GM12878 (cell line): ENCODE measurements around the gene SNRPA1. TPM values are rescaled to one million over a fixed set of nuclear protein-coding genes. Genes with fewer than 3 reads are reported as not detected.

Source experiments
- ATAC-seq: fragments of 200-7000 bp; cut with Tn5 transposase; 3 replicates; pipeline ENCODE4 v1.9.1; 2020; ENCODE audit warnings: mild to moderate bottlenecking, moderate library complexity
- BruUV-seq: library from RNA; stranded (reverse); fragments of 400-500 nt; replicated peaks from 2 replicates; lab custom pipeline; 2021; lab: Mats Ljungman, UMichigan
- CTCF ChIA-PET: fragments of 300-600 bp; sonication (Branson Sonifier 250); formaldehyde crosslinking; extraction: SDS; loops from one replicate; lab custom pipeline; 2021; ENCODE audit warnings: inconsistent platforms; lab: Yijun Ruan, JAX
- POLR2A ChIA-PET: fragments of 350-600 bp; formaldehyde crosslinking; extraction: SDS; loops from one replicate; lab custom pipeline; 2021; ENCODE audit warnings: inconsistent platforms; lab: Charles Lee
- RAD21 ChIA-PET: fragments of 300-600 bp; sonication (Branson Sonifier 250); formaldehyde crosslinking; loops from one replicate; lab custom pipeline; 2023; ENCODE audit warnings: antibody characterized with exemption; ENCODE audit not compliant: unreplicated experiment; lab: Charles Lee
- SMC1A ChIA-PET: fragments of 300-600 bp; sonication (Branson Sonifier 250); formaldehyde crosslinking; loops from one replicate; lab custom pipeline; 2023; ENCODE audit not compliant: unreplicated experiment, uncharacterized antibody; lab: Charles Lee
- DNase-seq: peaks from one replicate; pipeline ENCODE4 v3.0.0-alpha.2; 2011; ENCODE audit warnings: low read depth, low spot score
- FAIRE-seq: peaks from 3 replicates; lab custom pipeline; 2011; peaks lifted over from hg19 to GRCh38; lab: Jason Lieb, UNC
- H2AFZ ChIP-seq: 2 replicates; pipeline ENCODE4 v1.6.0; 2011; ENCODE audit warnings: low read depth, low read length, control low read depth; ENCODE audit not compliant: control insufficient read depth
- H3K27ac ChIP-seq: 2 replicates; pipeline ENCODE4 v1.5.1; 2011; ENCODE audit warnings: control low read depth; ENCODE audit not compliant: control insufficient read depth, insufficient read depth
- H3K27me3 ChIP-seq, 2 experiments: replicated peaks in 1 of 2; 2 replicates each; pipeline versions ENCODE4 v1.6.0 to v1.6.1; 2011; ENCODE audit warnings: low read length in 1 of 2; ENCODE audit not compliant: control insufficient read depth in 2 of 2, insufficient read depth in 2 of 2
- H3K36me3 ChIP-seq, 2 experiments: 2 replicates each; pipeline ENCODE4 v1.5.1; 2011; ENCODE audit warnings: low read length in 1 of 2; ENCODE audit not compliant: control insufficient read depth in 2 of 2, insufficient read depth in 2 of 2
- H3K4me1 ChIP-seq: 2 replicates; pipeline ENCODE4 v1.6.1; 2011; ENCODE audit warnings: mild to moderate bottlenecking, low read length, moderate library complexity, mixed read lengths; ENCODE audit not compliant: control insufficient read depth, insufficient read depth
- H3K4me2 ChIP-seq: 2 replicates; pipeline ENCODE4 v1.6.0; 2011; ENCODE audit warnings: control low read depth; ENCODE audit not compliant: control insufficient read depth, insufficient read depth
- H3K4me3 ChIP-seq: fragments of 200-600 bp; sonication (generic); 2 replicates; pipeline ENCODE4 v1.5.1; 2016
- H3K79me2 ChIP-seq: 2 replicates; pipeline ENCODE4 v1.6.0; 2011; ENCODE audit warnings: low read length; ENCODE audit not compliant: control insufficient read depth, insufficient read depth
- H3K9ac ChIP-seq: 2 replicates; pipeline ENCODE4 v1.8.0; 2011; ENCODE audit warnings: low read length, control low read depth, mixed read lengths; ENCODE audit not compliant: control insufficient read depth, insufficient read depth
- H3K9me3 ChIP-seq: replicated peaks from 3 replicates; pipeline ENCODE4 v1.5.1; 2011; ENCODE audit warnings: mild to moderate bottlenecking, low read length; ENCODE audit not compliant: control insufficient read depth, insufficient read depth
- H4K20me1 ChIP-seq: 2 replicates; pipeline ENCODE4 v1.6.0; 2011; ENCODE audit not compliant: control insufficient read depth, insufficient read depth
- GATAD2B ChIP-seq: fragments of 450-650 bp; conservative IDR thresholded peaks from 2 replicates; pipeline ENCODE4 v1.6.1; 2017; ENCODE audit warnings: low read depth, mild to moderate bottlenecking, moderate library complexity
- HDGF ChIP-seq: fragments of 450-650 bp; IDR thresholded peaks from 2 replicates; pipeline ENCODE4 v1.6.1; 2016; ENCODE audit warnings: antibody characterized with exemption
- IRF4 ChIP-seq: IDR thresholded peaks from 2 replicates; pipeline ENCODE4 v1.6.1; 2011; ENCODE audit warnings: low read depth, low read length
- NFIC ChIP-seq: IDR thresholded peaks from 2 replicates; pipeline ENCODE4 v1.6.1; 2012; ENCODE audit warnings: low read depth, mild to moderate bottlenecking, inconsistent platforms, low read length, moderate library complexity
- NR2C2 ChIP-seq: IDR thresholded peaks from 2 replicates; pipeline ENCODE4 v1.6.1; 2011; ENCODE audit warnings: borderline replicate concordance, low read depth; ENCODE audit not compliant: control insufficient read depth, insufficient read length
- SUPT20H ChIP-seq: IDR thresholded peaks from 2 replicates; pipeline ENCODE4 v1.6.1; 2011; ENCODE audit warnings: low read depth, mild to moderate bottlenecking, low read length, moderate library complexity, borderline replicate concordance; ENCODE audit not compliant: control insufficient read depth
- TCF3 ChIP-seq: IDR thresholded peaks from 2 replicates; pipeline ENCODE4 v1.6.1; 2012; ENCODE audit warnings: low read depth, mild to moderate bottlenecking, low read length, borderline replicate concordance; ENCODE audit not compliant: insufficient read depth
- YY1 ChIP-seq: IDR thresholded peaks from 2 replicates; pipeline ENCODE4 v1.6.1; 2011; ENCODE audit warnings: low read depth, mild to moderate bottlenecking, low read length
- ZBED1 ChIP-seq: IDR thresholded peaks from 2 replicates; pipeline ENCODE4 v1.6.1; 2016; ENCODE audit warnings: borderline replicate concordance
- ZNF622 ChIP-seq: fragments of 450-650 bp; IDR thresholded peaks from 2 replicates; pipeline ENCODE4 v1.6.1; 2017; ENCODE audit warnings: mild to moderate bottlenecking, inconsistent platforms
- in situ Hi-C: fragments of 300-500 bp; cut with MboI; formaldehyde crosslinking; loops from 9 replicates; pipeline ENCODE4 v1.14.3; 2018; ENCODE audit warnings: mixed read lengths
- intact Hi-C: fragments of 100-400 bp; cut with micrococcal nuclease; formaldehyde crosslinking; loops from one replicate; pipeline ENCODE4 v1.14.2; 2022; ENCODE audit not compliant: unreplicated experiment
- polyA plus RNA-seq, 11 experiments: library from polyadenylated mRNA; depleted of rRNA in 4 of 11; unstranded in 6 of 11; stranded (reverse) in 5 of 11; fragments of >200 nt; fragmentation: Nextera tagmentation in 4 of 11; fragmentation: Illumina TruSeq in 1 of 11; extraction: Ambion mirVana in 4 of 11; extraction: Trizol in 1 of 11; gene quantifications; 1 replicate in 1 of 11; 2 replicates in 10 of 11; pipeline versions ENCODE4 v1.2.1 to v1.2.3, GENCODE V29; 2011 to 2016; ENCODE audit warnings: inconsistent platforms in 2 of 11, missing spikeins in 2 of 11, low read depth in 1 of 11
- total RNA-seq, 4 experiments: library from RNA; depleted of rRNA in 3 of 4; stranded (reverse); fragments of >200 nt in 3 of 4; fragmentation: Illumina TruSeq in 1 of 4; extraction: Trizol in 1 of 4; gene quantifications; 2 replicates each; pipeline versions ENCODE4 v1.2.1 to v1.2.3, GENCODE V29; 2013 to 2021
- TF ChIP-seq, protein P1 (sequence below): fragments of 450-650 bp; IDR thresholded peaks from 2 replicates; pipeline ENCODE4 v1.6.1; 2017; ENCODE audit warnings: low read depth, mild to moderate bottlenecking, moderate library complexity
- TF ChIP-seq, protein P2 (sequence below): IDR thresholded peaks from 2 replicates; pipeline ENCODE4 v1.6.1; 2012; ENCODE audit warnings: low read depth, low read length, improper control_type of control experiment
- TF ChIP-seq, protein P3 (sequence below): fragments of 150-350 bp; IDR thresholded peaks from 2 replicates; pipeline ENCODE4 v1.6.1; 2016; ENCODE audit warnings: low read depth, low read length
- TF ChIP-seq, protein P4 (sequence below): fragments of 450-650 bp; IDR thresholded peaks from 2 replicates; pipeline ENCODE4 v1.6.1; 2017; ENCODE audit warnings: mild to moderate bottlenecking, low read depth, inconsistent platforms; ENCODE audit not compliant: poor library complexity, severe bottlenecking

Gene SNRPA1
- total and polyA plus RNA-seq, 10 of the 15 experiments (the other 5 are each of a cell fraction or from before 2014, with no cell fraction given), result 59.9 to 267 (median 161) TPM

DNA sequence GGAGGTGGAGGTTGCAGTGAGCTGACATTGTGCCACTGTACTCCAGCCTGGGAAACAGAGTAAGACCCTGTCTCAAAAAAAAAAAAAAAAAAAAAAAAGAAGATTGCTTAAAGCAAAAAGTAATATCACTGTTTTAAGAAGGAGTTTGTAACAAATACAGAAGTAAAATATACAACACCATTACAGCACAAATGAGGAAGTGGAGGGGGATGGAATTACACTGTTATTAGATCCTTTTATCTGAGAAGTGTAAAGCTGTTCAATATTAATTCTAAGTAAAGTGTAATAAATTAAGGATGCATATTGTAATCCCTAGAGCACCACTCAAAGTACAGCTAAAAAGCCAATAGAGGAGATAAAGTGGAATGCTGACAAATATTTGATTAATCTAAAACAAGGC is 47.0 kb upstream of the SNRPA1 start:
- POLR2A ChIA-PET, result interaction anchor here (0.5 to 0.7 kb wide), 2 partner anchors 46 to 299 kb away, joined by 5 to 8 read pairs; no protein-coding TSS in a partner anchor
- no peak for FAIRE-seq
- ATAC-seq, result no peak
- Histone ChIP-seq H3K9ac (no peak overlapping the region), H3K4me1 (no peaks in the 10 kb centered on the region), H3K27ac (no peak overlapping the region)
- DNase-seq, result no peak
- in situ Hi-C loops, result no loop called here
- no peak for TF ChIP-seq HDGF
- TF ChIP-seq TCF3, result no peak
- no peak for TF ChIP-seq ZBED1
- TF ChIP-seq, protein P1, sequence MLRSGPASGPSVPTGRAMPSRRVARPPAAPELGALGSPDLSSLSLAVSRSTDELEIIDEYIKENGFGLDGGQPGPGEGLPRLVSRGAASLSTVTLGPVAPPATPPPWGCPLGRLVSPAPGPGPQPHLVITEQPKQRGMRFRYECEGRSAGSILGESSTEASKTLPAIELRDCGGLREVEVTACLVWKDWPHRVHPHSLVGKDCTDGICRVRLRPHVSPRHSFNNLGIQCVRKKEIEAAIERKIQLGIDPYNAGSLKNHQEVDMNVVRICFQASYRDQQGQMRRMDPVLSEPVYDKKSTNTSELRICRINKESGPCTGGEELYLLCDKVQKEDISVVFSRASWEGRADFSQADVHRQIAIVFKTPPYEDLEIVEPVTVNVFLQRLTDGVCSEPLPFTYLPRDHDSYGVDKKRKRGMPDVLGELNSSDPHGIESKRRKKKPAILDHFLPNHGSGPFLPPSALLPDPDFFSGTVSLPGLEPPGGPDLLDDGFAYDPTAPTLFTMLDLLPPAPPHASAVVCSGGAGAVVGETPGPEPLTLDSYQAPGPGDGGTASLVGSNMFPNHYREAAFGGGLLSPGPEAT, result no peak
- TF ChIP-seq, protein P2, sequence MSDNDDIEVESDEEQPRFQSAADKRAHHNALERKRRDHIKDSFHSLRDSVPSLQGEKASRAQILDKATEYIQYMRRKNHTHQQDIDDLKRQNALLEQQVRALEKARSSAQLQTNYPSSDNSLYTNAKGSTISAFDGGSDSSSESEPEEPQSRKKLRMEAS, result no peak
- TF ChIP-seq SUPT20H, result no peak
- TF ChIP-seq IRF4, result no peak
- TF ChIP-seq NFIC, result no peak
- no peak for TF ChIP-seq YY1
- TF ChIP-seq NR2C2, result no peak
- no peak for TF ChIP-seq GATAD2B
- TF ChIP-seq, protein P3, sequence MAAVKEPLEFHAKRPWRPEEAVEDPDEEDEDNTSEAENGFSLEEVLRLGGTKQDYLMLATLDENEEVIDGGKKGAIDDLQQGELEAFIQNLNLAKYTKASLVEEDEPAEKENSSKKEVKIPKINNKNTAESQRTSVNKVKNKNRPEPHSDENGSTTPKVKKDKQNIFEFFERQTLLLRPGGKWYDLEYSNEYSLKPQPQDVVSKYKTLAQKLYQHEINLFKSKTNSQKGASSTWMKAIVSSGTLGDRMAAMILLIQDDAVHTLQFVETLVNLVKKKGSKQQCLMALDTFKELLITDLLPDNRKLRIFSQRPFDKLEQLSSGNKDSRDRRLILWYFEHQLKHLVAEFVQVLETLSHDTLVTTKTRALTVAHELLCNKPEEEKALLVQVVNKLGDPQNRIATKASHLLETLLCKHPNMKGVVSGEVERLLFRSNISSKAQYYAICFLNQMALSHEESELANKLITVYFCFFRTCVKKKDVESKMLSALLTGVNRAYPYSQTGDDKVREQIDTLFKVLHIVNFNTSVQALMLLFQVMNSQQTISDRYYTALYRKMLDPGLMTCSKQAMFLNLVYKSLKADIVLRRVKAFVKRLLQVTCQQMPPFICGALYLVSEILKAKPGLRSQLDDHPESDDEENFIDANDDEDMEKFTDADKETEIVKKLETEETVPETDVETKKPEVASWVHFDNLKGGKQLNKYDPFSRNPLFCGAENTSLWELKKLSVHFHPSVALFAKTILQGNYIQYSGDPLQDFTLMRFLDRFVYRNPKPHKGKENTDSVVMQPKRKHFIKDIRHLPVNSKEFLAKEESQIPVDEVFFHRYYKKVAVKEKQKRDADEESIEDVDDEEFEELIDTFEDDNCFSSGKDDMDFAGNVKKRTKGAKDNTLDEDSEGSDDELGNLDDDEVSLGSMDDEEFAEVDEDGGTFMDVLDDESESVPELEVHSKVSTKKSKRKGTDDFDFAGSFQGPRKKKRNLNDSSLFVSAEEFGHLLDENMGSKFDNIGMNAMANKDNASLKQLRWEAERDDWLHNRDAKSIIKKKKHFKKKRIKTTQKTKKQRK, result no peak
- TF ChIP-seq, protein P4, sequence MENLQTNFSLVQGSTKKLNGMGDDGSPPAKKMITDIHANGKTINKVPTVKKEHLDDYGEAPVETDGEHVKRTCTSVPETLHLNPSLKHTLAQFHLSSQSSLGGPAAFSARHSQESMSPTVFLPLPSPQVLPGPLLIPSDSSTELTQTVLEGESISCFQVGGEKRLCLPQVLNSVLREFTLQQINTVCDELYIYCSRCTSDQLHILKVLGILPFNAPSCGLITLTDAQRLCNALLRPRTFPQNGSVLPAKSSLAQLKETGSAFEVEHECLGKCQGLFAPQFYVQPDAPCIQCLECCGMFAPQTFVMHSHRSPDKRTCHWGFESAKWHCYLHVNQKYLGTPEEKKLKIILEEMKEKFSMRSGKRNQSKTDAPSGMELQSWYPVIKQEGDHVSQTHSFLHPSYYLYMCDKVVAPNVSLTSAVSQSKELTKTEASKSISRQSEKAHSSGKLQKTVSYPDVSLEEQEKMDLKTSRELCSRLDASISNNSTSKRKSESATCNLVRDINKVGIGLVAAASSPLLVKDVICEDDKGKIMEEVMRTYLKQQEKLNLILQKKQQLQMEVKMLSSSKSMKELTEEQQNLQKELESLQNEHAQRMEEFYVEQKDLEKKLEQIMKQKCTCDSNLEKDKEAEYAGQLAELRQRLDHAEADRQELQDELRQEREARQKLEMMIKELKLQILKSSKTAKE, result no peak
- no peak for TF ChIP-seq ZNF622
- TF ChIP-seq, all 136 proteins: peak for 0
- ChIA-PET SMC1A (no interaction called here), CTCF (no interaction called here), RAD21 (no interaction called here)
- Histone ChIP-seq H3K4me3 (no peak overlapping the region), H3K4me2 (no peak overlapping the region), H2AFZ (no peak overlapping the region), H3K27me3 (no peaks in the 10 kb centered on the region), H3K79me2 (no peaks in the 10 kb centered on the region), H4K20me1 (no peaks in the 10 kb centered on the region), H3K36me3 (no peaks in the 10 kb centered on the region), H3K9me3 (no peaks in the 10 kb centered on the region; the same call in 2 of the 3 replicates)
- intact Hi-C loops, result no loop called here
- BruUV-seq, result no TSS peak
